MM.1S (cell line): ENCODE measurements around the gene CATSPERD.
A peak's percentile ranks its signal among the peaks of the same experiment; 100 is the strongest.
"Not testable (repeated sequence)": the region's sequence is repeated elsewhere in the genome, so short reads cannot be mapped to it uniquely, and the experiment has no call there.

Experiments
- DNase-seq: peaks from one replicate; pipeline ENCODE4 v3.0.0-alpha.2; 2015
- H2AFZ ChIP-seq: fragments of 300-600 bp; sonication (generic); 2 replicates; pipeline ENCODE4 v1.6.0; 2016; ENCODE audit warnings: antibody characterized with exemption, low read length
- H3F3A ChIP-seq: fragments of 300-600 bp; sonication (generic); 2 replicates; pipeline ENCODE4 v1.6.1; 2016; ENCODE audit warnings: mild to moderate bottlenecking, antibody characterized with exemption, low read length, moderate library complexity, mixed read lengths; ENCODE audit not compliant: insufficient read depth
- H3K27ac ChIP-seq: fragments of 300-600 bp; sonication (generic); 2 replicates; pipeline ENCODE4 v1.5.1; 2016; ENCODE audit warnings: mild to moderate bottlenecking, low read length
- H3K27me3 ChIP-seq: fragments of 300-600 bp; sonication (generic); replicated peaks from 2 replicates; pipeline ENCODE4 v1.6.0; 2016; ENCODE audit warnings: low read length; ENCODE audit not compliant: insufficient read depth
- H3K36me3 ChIP-seq: fragments of 300-600 bp; sonication (generic); replicated peaks from 2 replicates; pipeline ENCODE4 v1.6.1; 2016; ENCODE audit warnings: mild to moderate bottlenecking, low read length, mixed read lengths; ENCODE audit not compliant: insufficient read depth
- H3K4me1 ChIP-seq: fragments of 300-600 bp; sonication (generic); 2 replicates; pipeline ENCODE4 v1.6.1; 2016; ENCODE audit warnings: low read length, mixed read lengths
- H3K4me2 ChIP-seq: fragments of 300-600 bp; sonication (generic); 2 replicates; pipeline ENCODE4 v1.6.0; 2016; ENCODE audit warnings: low read depth, low read length
- H3K4me3 ChIP-seq: fragments of 300-600 bp; sonication (generic); 2 replicates; pipeline ENCODE4 v1.5.1; 2016; ENCODE audit warnings: low read length, mixed read lengths
- H3K79me2 ChIP-seq: fragments of 300-600 bp; sonication (generic); 2 replicates; pipeline ENCODE4 v1.6.1; 2016; ENCODE audit warnings: mixed run types, low read length, mixed read lengths
- H3K9ac ChIP-seq: fragments of 300-600 bp; sonication (generic); 2 replicates; pipeline ENCODE4 v1.6.1; 2016; ENCODE audit warnings: low read length, mixed read lengths
- H3K9me2 ChIP-seq: fragments of 300-600 bp; sonication (generic); replicated peaks from 2 replicates; pipeline ENCODE4 v1.6.1; 2016; ENCODE audit warnings: mild to moderate bottlenecking, low read length, mixed read lengths; ENCODE audit not compliant: insufficient read depth
- H3K9me3 ChIP-seq: fragments of 300-600 bp; sonication (generic); replicated peaks from 2 replicates; pipeline ENCODE4 v1.6.1; 2016; ENCODE audit warnings: mild to moderate bottlenecking, low read length, mixed read lengths; ENCODE audit not compliant: insufficient read depth
- H4K20me1 ChIP-seq: fragments of 300-600 bp; sonication (generic); 2 replicates; pipeline ENCODE4 v1.6.1; 2016; ENCODE audit warnings: mild to moderate bottlenecking, low read length, moderate library complexity, mixed read lengths; ENCODE audit not compliant: insufficient read depth
- CTCF ChIP-seq: fragments of 300-600 bp; sonication (generic); IDR thresholded peaks from 2 replicates; pipeline ENCODE4 v1.5.1; 2016; ENCODE audit warnings: antibody characterized with exemption, low read length, mixed read lengths
- EZH2 ChIP-seq: fragments of 300-600 bp; sonication (generic); optimal IDR thresholded peaks from 2 replicates; pipeline ENCODE3; 2017; ENCODE audit warnings: low read depth, mild to moderate bottlenecking, antibody characterized with exemption, low read length, mixed read lengths
- EZH2phosphoT487 ChIP-seq: fragments of 300-600 bp; sonication (generic); IDR thresholded peaks from 2 replicates; pipeline ENCODE4 v1.6.1; 2018; ENCODE audit warnings: antibody characterized with exemption, low read length

Gene CATSPERD

GRCh38 chr19:5686647-5687359 lies 33.6 kb upstream of the CATSPERD start:
- H3K9me2 ChIP-seq = no peaks in the 10 kb centered on the region
- peaks cover 12% of the 10 kb centered on the region for H3K27me3 ChIP-seq
- peaks cover 10% of the 10 kb centered on the region for H4K20me1 ChIP-seq
- peak overlapping the region; percentile 67 for H3K9ac ChIP-seq
- H3F3A ChIP-seq = peaks cover 26% of the 10 kb centered on the region
- DNase-seq = peak; percentile 98
- H3K9me3 ChIP-seq = no peaks in the 10 kb centered on the region
- peaks cover under 1% of the 10 kb centered on the region; the same call in 1 of the 2 replicates for H3K36me3 ChIP-seq
- peak overlapping the region; percentile 61; the same call in 1 of the 2 replicates for H3K27ac ChIP-seq
- peaks cover 18% of the 10 kb centered on the region for H3K79me2 ChIP-seq
- H3K4me3 ChIP-seq = peak overlapping the region; percentile 61
- H3K4me1 ChIP-seq = peaks cover 11% of the 10 kb centered on the region
- peak overlapping the region; percentile 80 for H3K4me2 ChIP-seq
- H2AFZ ChIP-seq = peak overlapping the region; percentile 85
- TF ChIP-seq CTCF (peak; percentile 96), EZH2 (no peak), EZH2phosphoT487 (no peak)

DNA sequence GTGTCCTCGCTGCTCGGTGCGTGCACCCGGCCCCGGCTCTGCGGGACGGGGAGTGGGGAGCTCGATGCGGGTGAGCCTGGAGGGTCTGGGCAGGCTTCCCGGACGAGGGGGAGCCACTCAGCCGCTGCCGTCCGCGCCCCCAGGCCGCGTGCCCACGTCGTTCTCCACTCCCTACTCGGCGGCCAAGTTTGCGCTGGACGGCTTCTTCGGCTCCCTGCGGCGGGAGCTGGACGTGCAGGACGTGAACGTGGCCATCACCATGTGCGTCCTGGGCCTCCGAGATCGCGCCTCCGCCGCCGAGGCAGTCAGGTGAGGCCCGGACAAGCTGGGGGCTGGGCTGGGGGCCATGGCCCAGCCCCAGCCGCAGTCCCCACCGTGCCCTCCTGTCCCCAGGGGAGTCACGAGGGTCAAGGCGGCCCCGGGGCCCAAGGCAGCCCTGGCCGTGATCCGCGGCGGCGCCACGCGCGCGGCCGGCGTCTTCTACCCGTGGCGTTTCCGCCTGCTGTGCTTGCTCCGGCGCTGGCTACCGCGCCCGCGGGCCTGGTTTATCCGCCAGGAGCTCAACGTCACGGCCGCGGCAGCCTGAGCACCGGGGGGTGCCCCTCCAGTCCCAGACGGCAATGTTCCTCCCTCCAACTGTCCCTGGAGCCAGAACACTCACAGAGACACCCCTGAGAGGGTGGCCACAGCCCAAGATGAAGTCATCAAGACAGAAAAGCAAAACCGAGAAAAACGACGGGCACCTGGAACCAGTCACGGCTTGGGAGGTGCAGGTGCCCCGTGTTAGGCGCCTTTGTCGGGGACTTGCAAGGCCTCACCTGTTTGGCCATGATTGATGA lies 32.9 kb upstream of the CATSPERD start:
- Histone ChIP-seq H3K79me2 (peaks cover 26% of the 10 kb centered on the region), H4K20me1 (peaks cover 18% of the 10 kb centered on the region), H3K9me3 (no peaks in the 10 kb centered on the region), H3K4me2 (peak overlapping the region; percentile 62), H3K4me1 (peaks cover 19% of the 10 kb centered on the region), H3K36me3 (peaks cover 8% of the 10 kb centered on the region), H2AFZ (peak overlapping the region; percentile 85), H3K9ac (no peak overlapping the region), H3K27me3 (0 out of 2 replicates have a peak, but pooled peaks cover 4% of the 10 kb centered on the region), H3F3A (peaks cover 33% of the 10 kb centered on the region), H3K4me3 (peak overlapping the region; percentile 12; the same call in 1 of the 2 replicates), H3K27ac (no peak overlapping the region), H3K9me2 (no peaks in the 10 kb centered on the region)
- DNase-seq = no peak
- TF ChIP-seq CTCF (no peak), EZH2 (no peak), EZH2phosphoT487 (no peak)

DNA sequence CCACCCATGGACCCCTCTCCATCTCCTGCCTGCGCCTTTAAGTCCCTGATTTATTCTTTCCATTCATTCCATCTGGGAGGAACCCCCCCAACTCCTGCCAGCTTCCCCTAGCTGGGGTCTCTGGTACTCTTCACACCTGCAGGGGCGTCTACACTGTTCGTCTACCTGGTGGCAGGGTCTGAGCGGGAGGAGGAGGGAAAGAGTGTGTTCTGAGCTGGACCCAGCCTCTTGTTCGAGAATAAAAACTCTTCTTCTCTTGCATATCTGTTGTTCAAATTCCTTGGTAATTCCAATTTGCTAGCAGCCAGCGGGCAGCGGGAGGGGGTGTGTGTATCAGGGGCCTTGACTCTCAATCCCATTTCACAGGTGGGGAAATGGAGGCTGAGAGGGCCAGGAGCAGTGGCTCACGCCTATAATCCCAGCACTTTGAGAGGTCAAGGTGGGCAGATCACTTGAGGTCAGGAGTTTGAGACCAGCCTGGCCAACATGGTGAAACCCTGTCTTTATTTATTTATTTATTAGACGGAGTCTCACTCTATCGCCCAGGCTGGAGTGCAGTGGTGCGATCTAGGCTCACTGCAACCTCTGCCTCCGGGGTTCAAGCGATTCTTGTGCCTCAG lies 32.1 kb upstream of the CATSPERD start:
- Histone ChIP-seq H3F3A (peaks cover 39% of the 10 kb centered on the region), H3K79me2 (peaks cover 34% of the 10 kb centered on the region), H4K20me1 (peaks cover 26% of the 10 kb centered on the region), H3K36me3 (peaks cover 16% of the 10 kb centered on the region), H3K4me1 (peaks cover 21% of the 10 kb centered on the region)
- not testable (repeated sequence) for H3K27ac ChIP-seq, H3K4me2 ChIP-seq, H3K9me3 ChIP-seq, H3K27me3 ChIP-seq, H3K4me3 ChIP-seq, H3K9ac ChIP-seq, H2AFZ ChIP-seq, DNase-seq, H3K9me2 ChIP-seq
